Naive B cell (primary cell): Measurements from ENCODE around the gene PIP4K2B. TPM values are rescaled to one million over a fixed set of nuclear protein-coding genes. Genes with fewer than 3 reads are reported as not detected.

Experiments
- ATAC-seq, 2 donors: fragments of 150-1000 bp; cut with Tn5 transposase; 2 replicates each; pipeline ENCODE4 v1.10.0; 2021; ENCODE audit warnings: low read depth in 2 of 2, mild to moderate bottlenecking in 2 of 2, moderate library complexity in 2 of 2
- DNase-seq: peaks from one replicate; pipeline ENCODE4 v3.0.0; 2022
- H3K27ac Mint-ChIP-seq, 6 donors: one replicate each; pipeline ENCODE4 v1.8.0; 2020 to 2022; ENCODE audit warnings: mild to moderate bottlenecking in 6 of 6, mixed read lengths in 6 of 6, moderate library complexity in 5 of 6, inconsistent platforms in 2 of 6
- H3K27me3 Mint-ChIP-seq, 3 donors: one replicate each; pipeline ENCODE4 v1.8.0; 2021 to 2022; ENCODE audit warnings: mixed read lengths in 3 of 3, mild to moderate bottlenecking in 1 of 3
- H3K36me3 Mint-ChIP-seq, 2 donors: one replicate each; pipeline ENCODE4 v1.8.0; 2020 to 2022; ENCODE audit warnings: mixed read lengths in 2 of 2, inconsistent platforms in 1 of 2, mild to moderate bottlenecking in 1 of 2
- H3K4me1 Mint-ChIP-seq, 3 donors: one replicate each; pipeline ENCODE4 v1.8.0; 2020 to 2022; ENCODE audit warnings: mixed read lengths in 3 of 3, inconsistent platforms in 1 of 3, mild to moderate bottlenecking in 1 of 3, moderate library complexity in 1 of 3
- H3K4me3 Mint-ChIP-seq, 8 donors: one replicate each; pipeline ENCODE4 v1.8.0; 2020 to 2022; ENCODE audit warnings: mild to moderate bottlenecking in 8 of 8, mixed read lengths in 8 of 8, moderate library complexity in 8 of 8, inconsistent platforms in 2 of 8
- H3K9me3 Mint-ChIP-seq, 7 donors: one replicate each; pipeline ENCODE4 v1.8.0; 2020 to 2022; ENCODE audit warnings: mixed read lengths in 7 of 7, mild to moderate bottlenecking in 5 of 7, inconsistent platforms in 2 of 7, moderate library complexity in 1 of 7
- polyA plus RNA-seq, 6 donors: library from polyadenylated mRNA; unstranded; fragments of 300-500 nt; fragmentation: Illumina TruSeq; gene quantifications; one replicate each; pipeline ENCODE4 v1.2.3, GENCODE V29; 2021; ENCODE audit warnings: low read depth in 6 of 6

The PIP4K2B gene
- polyA plus RNA-seq, 6 donors from 2014 or later, result 10.1 to 14.5 (median 11.8) TPM

DNA sequence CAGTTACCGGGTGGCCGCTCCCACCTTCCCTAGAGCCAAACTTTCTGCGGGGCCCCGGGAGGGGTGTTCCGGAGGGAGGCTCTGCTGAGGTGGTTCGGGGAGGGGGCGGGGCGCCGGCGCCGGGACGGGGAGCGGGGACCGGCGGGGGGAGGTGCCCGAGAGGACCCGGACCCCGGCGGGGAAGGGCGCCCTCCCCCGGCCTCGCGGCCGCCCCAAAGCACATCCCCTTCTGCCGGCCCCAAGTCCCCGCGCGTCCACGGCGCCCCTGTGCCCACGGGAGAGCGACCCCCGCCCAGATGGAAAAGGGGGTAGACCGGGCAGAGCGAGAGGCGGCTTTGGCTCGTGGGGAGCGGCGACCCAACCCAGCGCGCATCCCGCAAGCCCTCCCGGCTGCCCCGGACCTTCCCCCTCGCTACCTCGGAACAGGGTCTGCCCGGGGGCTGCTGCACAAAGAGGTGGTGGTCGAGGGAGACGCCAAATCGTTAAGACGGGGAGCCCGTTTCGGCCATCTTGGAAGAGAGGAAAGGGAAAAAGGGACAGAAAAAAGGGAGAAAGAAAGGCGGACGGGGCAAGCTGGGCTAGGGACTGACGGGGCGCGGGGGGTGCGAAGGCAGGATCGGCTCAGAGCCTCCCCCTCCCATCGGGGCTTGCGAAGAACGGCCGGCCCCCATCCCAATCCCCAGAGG lies 51.8 kb downstream of the PIP4K2B start:
- Mint-ChIP-seq H3K27ac (peak overlapping the region in 1 of 6 donors; percentile 38), H3K9me3 (peaks cover 0 to 4% (median 0%) of the 10 kb centered on the region in 7 donors), H3K4me1 (peaks cover 39 to 47% (median 45%) of the 10 kb centered on the region in 3 donors), H3K4me3 (peak overlapping the region; percentile 22 to 95 (median 90)), H3K36me3 (peaks cover 0 to 12% of the 10 kb centered on the region in 2 donors), H3K27me3 (peaks cover 22 to 55% (median 42%) of the 10 kb centered on the region in 3 donors)
- ATAC-seq, result no peak
- no peak for DNase-seq

DNA sequence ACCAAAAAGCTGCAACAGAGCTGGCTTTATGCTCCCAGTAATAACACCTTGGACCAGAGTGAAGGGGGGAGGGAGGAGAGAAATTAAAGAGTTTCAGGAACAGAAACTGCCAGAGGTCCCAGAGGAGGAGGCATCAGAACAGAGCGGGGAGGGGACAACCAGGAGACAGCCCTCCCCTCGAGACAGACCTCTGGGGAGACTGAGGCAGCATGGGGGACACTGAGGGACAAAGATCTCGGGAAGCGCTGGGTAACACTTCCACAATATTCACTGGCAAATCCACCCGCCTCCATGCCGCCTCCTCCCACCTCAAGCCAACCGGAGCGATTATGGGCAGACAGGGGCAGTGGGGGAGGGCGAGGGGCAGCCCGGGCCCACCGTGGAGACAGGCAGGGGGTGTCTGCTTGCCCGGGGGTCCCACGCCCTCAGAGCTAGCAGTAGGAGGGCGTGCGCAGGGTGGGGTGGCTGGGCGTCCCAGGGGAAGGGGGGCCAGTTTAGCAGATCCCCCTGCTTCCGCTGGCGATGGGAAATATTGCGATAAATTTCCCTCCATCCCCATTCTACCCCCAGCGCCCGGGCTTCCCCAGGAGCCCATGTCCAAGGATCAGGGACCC lies 52.4 kb downstream of the PIP4K2B start:
- H3K27ac Mint-ChIP-seq, result peak overlapping the region in 2 of 6 donors; percentile 79 to 83
- peaks cover 26 to 55% (median 42%) of the 10 kb centered on the region in 3 donors for H3K27me3 Mint-ChIP-seq
- H3K4me1 Mint-ChIP-seq, result peaks cover 36 to 44% (median 41%) of the 10 kb centered on the region in 3 donors

DNA sequence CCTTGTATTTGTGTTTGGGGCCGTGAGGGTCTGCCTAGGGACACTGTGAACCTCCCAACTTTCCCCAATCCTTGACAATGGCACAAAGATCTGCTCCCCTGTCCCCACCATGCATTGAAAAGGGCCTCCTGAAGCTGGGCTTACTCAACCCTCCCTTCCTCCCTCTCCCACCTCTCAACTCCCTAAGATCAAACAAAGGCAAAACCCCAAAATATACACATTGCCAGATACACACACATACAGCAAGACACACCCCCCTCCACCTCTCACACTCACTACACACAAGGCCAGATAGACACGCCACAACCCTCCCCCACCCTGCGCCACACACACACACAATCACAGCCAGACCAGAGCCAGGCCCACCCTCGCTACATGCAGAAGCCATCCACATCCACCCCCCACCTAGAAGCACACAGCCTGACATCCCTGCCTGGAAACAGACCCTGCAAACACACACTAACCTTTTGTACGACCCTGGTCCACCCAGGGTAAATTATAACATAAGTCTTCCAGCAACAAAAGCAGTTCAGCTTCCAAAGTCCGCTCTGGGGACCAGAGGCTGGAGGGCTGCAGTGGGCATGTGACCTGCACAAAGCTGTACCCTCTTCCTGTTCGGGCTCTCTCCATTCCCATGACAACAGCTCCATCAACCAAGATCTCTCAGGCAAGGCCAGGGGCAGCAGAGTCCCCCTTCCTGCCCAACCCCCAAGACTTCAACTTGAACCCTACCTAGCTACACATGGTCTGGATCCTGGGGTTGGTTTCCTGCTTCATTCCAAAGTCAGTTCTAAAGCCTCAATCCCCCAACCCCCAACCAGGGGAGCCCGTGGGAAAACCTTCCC lies 53.1 kb downstream of the PIP4K2B start:
- peaks cover 20 to 52% (median 38%) of the 10 kb centered on the region in 3 donors for H3K27me3 Mint-ChIP-seq
- H3K9me3 Mint-ChIP-seq, result no peaks in the 10 kb centered on the region
- H3K36me3 Mint-ChIP-seq, result peaks cover 0 to 8% of the 10 kb centered on the region in 2 donors
- peak overlapping the region; percentile 82 to 95 (median 93) for H3K4me3 Mint-ChIP-seq
- ATAC-seq (no peak), DNase-seq (no peak)
- H3K4me1 Mint-ChIP-seq, result peaks cover 29 to 37% (median 34%) of the 10 kb centered on the region in 3 donors
- H3K27ac Mint-ChIP-seq, result peak overlapping the region in 2 of 6 donors; percentile 79 to 83

More for the DNA sequence above, 52.4 kb downstream of the PIP4K2B start:
- H3K4me3 Mint-ChIP-seq, result peak overlapping the region; percentile 82 to 95 (median 93)
- peak; percentile 55 to 58 for ATAC-seq
- no peak for DNase-seq
- H3K36me3 Mint-ChIP-seq, result peaks cover 0 to 8% of the 10 kb centered on the region in 2 donors
- H3K9me3 Mint-ChIP-seq, result peaks cover 0 to 4% (median 0%) of the 10 kb centered on the region in 7 donors

DNA sequence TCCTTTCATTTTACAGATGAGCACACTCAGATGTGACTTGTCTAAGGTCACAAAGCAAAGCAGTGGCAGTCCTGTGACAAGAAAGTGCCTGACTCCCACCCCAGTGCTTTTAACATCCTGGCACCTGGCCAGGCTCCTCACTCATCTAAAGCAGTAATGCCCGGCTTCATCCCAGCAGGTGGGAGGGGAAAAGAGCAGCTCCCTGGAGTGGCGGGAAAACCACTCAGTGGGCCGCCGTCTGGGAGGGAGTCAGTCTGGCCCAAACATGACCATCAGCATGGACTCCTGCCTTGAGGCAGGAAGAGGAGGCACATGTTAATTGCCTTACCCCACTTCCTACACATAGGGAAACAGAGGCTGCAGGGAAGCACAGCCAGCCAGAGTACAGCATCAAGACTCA lies 53.8 kb downstream of the PIP4K2B start:
- peaks cover 13 to 45% (median 32%) of the 10 kb centered on the region in 3 donors for H3K27me3 Mint-ChIP-seq
- ATAC-seq, result no peak

DNA sequence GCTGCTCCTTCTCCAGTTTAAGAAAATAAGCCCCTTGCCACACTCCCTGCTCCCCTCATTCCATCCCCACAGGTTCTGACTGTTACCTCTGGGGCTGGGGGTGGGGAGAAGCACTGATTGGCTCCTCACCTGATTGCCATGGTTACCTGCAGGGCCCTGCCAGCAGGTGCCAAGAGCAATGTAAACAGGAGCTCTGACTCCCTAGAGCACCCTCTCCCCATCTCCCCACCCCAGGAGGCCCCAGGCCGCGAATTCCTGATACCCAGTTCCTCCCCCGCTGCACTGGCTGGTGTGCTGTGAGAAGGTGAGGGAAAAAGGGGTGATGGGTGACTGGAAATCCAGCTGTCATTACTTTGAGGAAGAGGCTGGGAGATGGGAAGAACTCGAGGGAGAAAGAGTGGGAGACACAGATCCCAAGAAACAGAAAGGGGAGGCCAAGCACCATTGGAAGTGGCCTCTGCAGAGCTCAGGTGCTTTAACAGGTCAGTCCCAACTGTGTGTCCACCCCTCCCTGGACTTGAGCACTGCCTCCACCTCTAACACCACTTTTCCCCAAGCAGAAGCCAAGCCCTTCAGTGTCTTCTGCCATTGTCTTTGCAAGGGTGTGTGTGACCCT lies 55.7 kb downstream of the PIP4K2B start:
- Mint-ChIP-seq H3K4me3 (peak overlapping the region in 2 of 8 donors; percentile 16 to 77), H3K36me3 (peaks cover 0 to 8% of the 10 kb centered on the region in 2 donors), H3K27ac (peak overlapping the region in 1 of 6 donors; percentile 33), H3K27me3 (peaks cover 13 to 41% (median 34%) of the 10 kb centered on the region in 3 donors), H3K9me3 (no peaks in the 10 kb centered on the region), H3K4me1 (peaks cover 15 to 16% (median 16%) of the 10 kb centered on the region in 3 donors)
- DNase-seq (no peak), ATAC-seq (no peak)

More for the DNA sequence above, 53.8 kb downstream of the PIP4K2B start:
- H3K9me3 Mint-ChIP-seq, result no peaks in the 10 kb centered on the region
- peak overlapping the region in 1 of 6 donors; percentile 54 for H3K27ac Mint-ChIP-seq
- peak overlapping the region in 2 of 8 donors; percentile 91 to 93 for H3K4me3 Mint-ChIP-seq
- peaks cover 24 to 30% (median 27%) of the 10 kb centered on the region in 3 donors for H3K4me1 Mint-ChIP-seq
- peaks cover 0 to 8% of the 10 kb centered on the region in 2 donors for H3K36me3 Mint-ChIP-seq
- no peak for DNase-seq

DNA sequence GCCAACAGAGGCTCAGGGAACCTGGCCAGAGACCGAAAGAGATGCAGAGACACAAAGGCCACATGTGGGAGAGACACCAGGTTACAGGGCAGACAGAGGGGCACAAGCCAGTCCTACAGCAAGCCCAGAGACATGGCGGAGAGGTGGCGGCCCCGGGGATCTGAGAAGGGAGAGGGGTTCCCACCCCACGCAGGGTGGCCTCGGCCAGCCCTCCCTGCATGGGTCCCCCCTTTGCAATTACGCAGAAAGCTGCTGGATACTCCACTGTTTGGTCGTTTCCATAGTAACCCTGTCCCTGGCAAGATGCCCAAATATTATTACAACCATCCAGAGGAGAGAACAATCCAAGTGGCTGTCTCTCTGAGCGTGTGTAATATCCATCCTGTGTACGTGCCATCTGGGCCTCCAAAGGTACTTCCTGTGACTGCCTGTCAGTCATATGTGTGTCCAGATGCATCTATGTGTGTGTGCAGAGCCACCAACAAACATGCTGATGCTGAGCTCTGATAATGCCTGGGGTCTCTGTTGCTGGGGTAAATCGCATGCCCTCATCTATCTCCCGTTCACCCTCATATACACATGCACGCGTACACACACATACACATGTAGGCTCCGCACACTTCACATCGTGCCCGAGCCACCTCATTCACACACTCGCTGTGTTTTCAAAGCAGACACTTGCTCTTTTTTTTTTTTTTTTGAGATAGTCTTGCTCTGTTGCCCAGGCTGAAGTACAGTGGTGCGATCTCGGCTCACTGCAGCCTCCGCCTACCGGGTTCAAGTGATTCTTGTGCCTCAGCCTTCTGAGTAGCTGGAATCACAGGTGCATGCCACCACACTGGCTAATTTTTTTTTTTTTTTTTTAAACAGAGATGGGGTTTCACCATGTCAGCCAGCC lies 56.7 kb downstream of the PIP4K2B start:
- no peaks in the 10 kb centered on the region for H3K9me3 Mint-ChIP-seq
- no peak overlapping the region for H3K4me3 Mint-ChIP-seq

DNA sequence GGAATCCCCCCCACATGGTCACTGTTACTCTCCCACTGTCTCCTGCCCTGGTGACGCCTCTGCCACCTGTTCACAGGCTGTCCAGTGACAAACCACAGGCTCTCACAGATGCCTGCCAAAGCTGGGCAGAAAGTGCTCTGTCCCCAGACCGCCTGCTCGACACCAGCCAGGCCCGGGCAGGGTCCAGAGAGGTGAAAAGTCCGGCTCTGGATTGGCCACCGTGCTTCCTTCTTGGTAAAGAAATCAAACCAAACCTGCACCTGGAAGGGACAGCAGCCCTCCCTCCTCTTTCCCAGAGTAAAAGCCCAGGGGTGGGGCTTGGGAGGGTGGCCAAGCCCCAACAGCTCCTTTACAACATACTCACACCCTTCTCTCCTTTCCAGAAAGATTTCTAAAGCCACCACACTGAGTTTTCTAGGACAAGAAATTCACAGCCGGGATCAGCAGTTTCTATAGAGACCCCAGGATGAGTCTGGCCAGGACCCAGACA lies 57.4 kb downstream of the PIP4K2B start:
- peaks cover 13 to 41% (median 30%) of the 10 kb centered on the region in 3 donors for H3K27me3 Mint-ChIP-seq
- DNase-seq (no peak), ATAC-seq (no peak)
- H3K27ac Mint-ChIP-seq, result peak overlapping the region in 1 of 6 donors; percentile 64
- H3K9me3 Mint-ChIP-seq, result no peaks in the 10 kb centered on the region
- peaks cover 12 to 17% (median 13%) of the 10 kb centered on the region in 3 donors for H3K4me1 Mint-ChIP-seq
- H3K36me3 Mint-ChIP-seq, result peaks cover 0 to 6% of the 10 kb centered on the region in 2 donors
- no peak overlapping the region for H3K4me3 Mint-ChIP-seq

More for the DNA sequence above, 56.7 kb downstream of the PIP4K2B start:
- ATAC-seq (no peak), DNase-seq (no peak)
- Mint-ChIP-seq H3K27me3 (peaks cover 13 to 45% (median 35%) of the 10 kb centered on the region in 3 donors), H3K36me3 (peaks cover 0 to 8% of the 10 kb centered on the region in 2 donors), H3K4me1 (peaks cover 14 to 18% (median 15%) of the 10 kb centered on the region in 3 donors), H3K27ac (peak overlapping the region in 1 of 6 donors; percentile 64)

DNA sequence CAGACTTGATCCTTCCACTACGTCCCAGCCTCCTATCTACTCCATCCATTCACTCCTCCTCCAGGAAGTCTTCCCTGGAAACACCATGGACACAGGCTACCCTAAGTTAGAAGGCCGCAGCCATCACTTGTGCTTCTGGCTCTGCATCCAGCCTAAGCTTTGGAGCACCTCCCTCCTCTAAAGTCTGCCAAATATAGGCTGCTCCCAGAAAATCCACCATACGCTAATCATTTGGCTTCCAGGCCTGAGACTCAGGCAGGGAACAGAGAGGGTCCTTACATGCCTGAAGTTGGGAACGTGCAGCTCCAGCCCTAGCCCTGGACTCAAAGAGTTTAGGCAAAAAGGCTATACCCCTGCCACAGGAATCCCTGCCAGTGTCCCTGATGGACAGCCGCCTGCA lies 57.9 kb downstream of the PIP4K2B start:
- H3K27me3 Mint-ChIP-seq, result peaks cover 8 to 36% (median 24%) of the 10 kb centered on the region in 3 donors
- H3K36me3 Mint-ChIP-seq, result peaks cover 0 to under 1% of the 10 kb centered on the region in 2 donors
- no peak overlapping the region for H3K4me3 Mint-ChIP-seq
- no peak for DNase-seq
- H3K4me1 Mint-ChIP-seq, result peaks cover 7 to 12% (median 8%) of the 10 kb centered on the region in 3 donors
- no peak for ATAC-seq
- no peaks in the 10 kb centered on the region for H3K9me3 Mint-ChIP-seq
- H3K27ac Mint-ChIP-seq, result peak overlapping the region in 1 of 6 donors; percentile 73

DNA sequence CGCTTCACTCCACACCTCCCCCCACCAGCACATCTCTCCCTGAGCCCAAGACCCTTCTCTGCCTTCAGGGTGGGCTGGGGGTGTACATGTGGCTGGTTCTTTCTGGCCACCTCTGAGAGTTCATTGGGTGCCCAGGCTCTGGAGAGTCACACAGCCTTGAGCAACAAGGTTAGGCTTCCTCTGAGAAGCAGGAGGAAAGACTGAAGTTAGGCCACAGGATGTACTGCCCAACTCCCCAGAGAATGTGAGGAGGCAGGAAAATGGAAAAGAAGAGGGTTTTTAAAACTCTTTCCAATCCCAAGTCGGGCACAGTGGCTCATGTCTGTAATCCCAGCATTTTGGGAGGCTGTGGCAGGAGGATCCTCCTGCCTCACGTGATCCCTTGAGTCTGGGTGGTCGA lies 58.5 kb downstream of the PIP4K2B start:
- no peak overlapping the region for H3K27ac Mint-ChIP-seq
- ATAC-seq (no peak), DNase-seq (no peak)
- H3K27me3 Mint-ChIP-seq, result peaks cover 5 to 30% (median 18%) of the 10 kb centered on the region in 3 donors
- H3K36me3 Mint-ChIP-seq, result no peaks in the 10 kb centered on the region
- no peaks in the 10 kb centered on the region for H3K9me3 Mint-ChIP-seq
- H3K4me1 Mint-ChIP-seq, result peaks cover under 1 to 6% (median 1%) of the 10 kb centered on the region in 3 donors
- H3K4me3 Mint-ChIP-seq, result no peak overlapping the region

DNA sequence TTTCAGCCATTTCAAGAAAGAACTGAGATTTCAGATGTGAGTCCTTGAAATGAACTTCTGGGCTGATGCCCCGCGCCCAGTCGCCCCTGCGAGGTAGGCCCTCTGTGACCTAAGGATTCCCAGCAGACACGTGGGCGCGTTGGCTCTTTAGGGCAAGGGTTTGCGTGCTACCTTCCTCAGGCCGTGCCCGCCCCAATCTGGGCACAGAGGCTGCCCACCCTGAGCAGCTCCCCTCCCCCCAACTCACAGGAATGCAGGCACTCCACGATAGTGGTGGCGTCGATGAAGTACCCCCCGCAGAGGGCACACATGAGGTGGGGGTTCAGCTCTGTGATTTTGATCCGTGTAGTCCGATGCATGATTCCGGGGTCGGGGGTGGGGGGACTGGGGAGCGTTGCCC lies 59.3 kb downstream of the PIP4K2B start:
- DNase-seq (no peak), ATAC-seq (no peak)
- Mint-ChIP-seq H3K4me3 (no peak overlapping the region), H3K27ac (no peak overlapping the region), H3K4me1 (peaks cover 0 to 5% (median 4%) of the 10 kb centered on the region in 3 donors), H3K9me3 (no peaks in the 10 kb centered on the region), H3K36me3 (no peaks in the 10 kb centered on the region), H3K27me3 (peaks cover 5 to 28% (median 16%) of the 10 kb centered on the region in 3 donors)

DNA sequence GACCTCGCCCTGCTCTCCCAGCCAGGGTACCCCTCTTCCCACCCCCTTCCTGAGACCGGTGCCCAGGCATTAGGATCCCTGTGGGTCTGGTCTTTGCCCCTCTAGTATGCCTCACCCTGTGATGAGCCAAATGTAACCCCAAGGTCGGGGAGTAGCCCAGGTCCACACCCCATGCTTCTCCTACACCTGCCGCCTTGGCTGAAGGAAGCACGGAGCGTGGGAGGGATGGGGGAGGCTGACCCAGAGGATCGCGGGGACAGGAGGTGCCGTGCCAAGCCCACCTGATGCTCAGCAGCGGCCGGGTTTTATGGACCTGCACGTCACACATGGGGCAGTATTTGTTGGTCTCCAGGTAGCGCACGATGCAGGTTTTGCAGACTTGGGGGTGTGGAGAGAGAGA lies 60.1 kb downstream of the PIP4K2B start:
- H3K27me3 Mint-ChIP-seq, result peaks cover 5 to 22% (median 16%) of the 10 kb centered on the region in 3 donors
- ATAC-seq (no peak), DNase-seq (no peak)
- H3K27ac Mint-ChIP-seq, result peak overlapping the region in 1 of 6 donors; percentile 44
- no peaks in the 10 kb centered on the region for H3K36me3 Mint-ChIP-seq
- H3K4me3 Mint-ChIP-seq, result no peak overlapping the region
- H3K4me1 Mint-ChIP-seq, result peaks cover 0 to 13% (median 7%) of the 10 kb centered on the region in 3 donors
- H3K9me3 Mint-ChIP-seq, result no peaks in the 10 kb centered on the region

DNA sequence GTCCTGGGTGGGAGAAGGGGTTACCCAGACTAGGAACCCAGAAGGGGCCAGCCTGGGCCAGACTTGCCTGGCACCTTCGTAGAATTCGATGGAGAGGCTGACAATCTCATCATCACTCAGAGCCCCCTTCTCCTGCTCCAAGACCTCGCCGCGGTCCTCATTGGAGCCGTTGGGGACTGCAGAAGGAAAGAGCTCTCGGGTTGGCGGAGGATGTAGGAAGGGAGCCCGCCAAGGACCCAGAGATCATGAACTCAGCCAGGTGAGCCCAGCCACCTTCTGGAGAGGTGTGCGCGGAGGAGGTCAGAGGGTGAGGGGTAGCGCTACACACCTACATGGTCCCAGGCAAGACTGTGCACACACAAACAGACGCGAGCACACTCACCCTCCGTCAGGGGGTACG lies 60.7 kb downstream of the PIP4K2B start:
- DNase-seq, result no peak
- ATAC-seq, result no peak
- no peak overlapping the region for H3K27ac Mint-ChIP-seq
- H3K27me3 Mint-ChIP-seq, result peaks cover 5 to 16% (median 16%) of the 10 kb centered on the region in 3 donors
- H3K36me3 Mint-ChIP-seq, result no peaks in the 10 kb centered on the region
- no peaks in the 10 kb centered on the region for H3K9me3 Mint-ChIP-seq
- H3K4me1 Mint-ChIP-seq, result peaks cover 0 to 19% (median 8%) of the 10 kb centered on the region in 3 donors
- H3K4me3 Mint-ChIP-seq, result no peak overlapping the region
